Upper lobe of left lung (tissue), 6 donors: ENCODE measurements around the gene LRRC61. TPM values are rescaled to one million over a fixed set of nuclear protein-coding genes. Genes with fewer than 3 reads are reported as not detected.
"Not testable (repeated sequence)": the region's sequence is repeated elsewhere in the genome, so short reads cannot be mapped to it uniquely, and the experiment has no call there.

Experiments used
- ATAC-seq, 2 donors: fragments of 200-7000 bp; cut with Tn5 transposase; one replicate each; pipeline ENCODE4 v1.9.1; 2022; ENCODE audit warnings: mild to moderate bottlenecking in 2 of 2, moderate library complexity in 2 of 2; ENCODE audit not compliant: low FRiP score in 2 of 2
- DNase-seq, 2 donors: peaks; one replicate each; pipeline ENCODE4 v3.0.0-alpha.2; 2019 to 2020
- H3K27ac ChIP-seq, 4 donors: fragments of 200-600 bp; sonication (generic); one replicate each; pipeline ENCODE4 v1.5.1; 2016 to 2019
- H3K27me3 ChIP-seq, 4 donors: fragments of 200-600 bp; sonication (generic); one replicate each; pipeline ENCODE4 v1.5.1; 2017 to 2019
- H3K36me3 ChIP-seq, 4 donors: fragments of 200-600 bp; sonication (generic); one replicate each; pipeline ENCODE4 v1.5.1; 2016 to 2019
- H3K4me1 ChIP-seq, 4 donors: fragments of 200-600 bp; sonication (generic); one replicate each; pipeline ENCODE4 v1.5.1; 2018 to 2019
- H3K4me3 ChIP-seq, 4 donors: fragments of 200-600 bp; sonication (generic); one replicate each; pipeline ENCODE4 v1.5.1; 2017 to 2019; ENCODE audit warnings: mild to moderate bottlenecking in 2 of 4, moderate library complexity in 1 of 4
- H3K9me3 ChIP-seq, 4 donors: fragments of 200-600 bp; sonication (generic); one replicate each; pipeline ENCODE4 v1.5.1; 2018 to 2019
- EP300 ChIP-seq, 4 donors: sonication (generic); formaldehyde crosslinking; IDR thresholded peaks; one replicate each; pipeline ENCODE4 v1.5.1; 2017; ENCODE audit warnings: antibody characterized with exemption in 4 of 4, control low read depth in 2 of 4
- POLR2A ChIP-seq, 4 donors: fragments of 450-650 bp; IDR thresholded peaks; one replicate each; pipeline ENCODE4 v1.5.1; 2016 to 2017; ENCODE audit warnings: antibody characterized with exemption in 4 of 4, mild to moderate bottlenecking in 2 of 4
- POLR2AphosphoS5 ChIP-seq, 2 donors: sonication (generic); formaldehyde crosslinking; IDR thresholded peaks; one replicate each; pipeline ENCODE4 v1.5.1; 2017; ENCODE audit warnings: antibody characterized with exemption in 2 of 2
- WGBS, 2 donors: methylation state at CpG; one replicate each; pipeline ENCODE4 v1.1.5; 2017 to 2018; 5-methylcytosine and 5-hydroxymethylcytosine counted together
- total RNA-seq, 6 donors: library from RNA; depleted of rRNA in 4 of 6; stranded (reverse); fragments of >200 nt in 4 of 6; gene quantifications; one replicate each; pipeline versions ENCODE4 v1.1.0 to v1.2.1, GENCODE V29; 2016 to 2021
- TF ChIP-seq, protein P1 (sequence below), 6 experiments: fragments of 450-650 bp in 4 of 6; fragments of 200-600 bp in 2 of 6; sonication (generic) in 2 of 6; IDR thresholded peaks; one replicate each; pipeline ENCODE4 v1.5.1; 2016 to 2019; ENCODE audit warnings: antibody characterized with exemption in 6 of 6
- donor health status: DM: no; HTN: no; CAD: no; lungs with moderate emphysema.
- donor health status: DM: no; HTN: yes; CAD: no; lungs with severe emphysema.

LRRC61 gene
- total RNA-seq, 6 donors from 2014 or later: 15.4 to 31.4 (median 19.2) TPM

DNA sequence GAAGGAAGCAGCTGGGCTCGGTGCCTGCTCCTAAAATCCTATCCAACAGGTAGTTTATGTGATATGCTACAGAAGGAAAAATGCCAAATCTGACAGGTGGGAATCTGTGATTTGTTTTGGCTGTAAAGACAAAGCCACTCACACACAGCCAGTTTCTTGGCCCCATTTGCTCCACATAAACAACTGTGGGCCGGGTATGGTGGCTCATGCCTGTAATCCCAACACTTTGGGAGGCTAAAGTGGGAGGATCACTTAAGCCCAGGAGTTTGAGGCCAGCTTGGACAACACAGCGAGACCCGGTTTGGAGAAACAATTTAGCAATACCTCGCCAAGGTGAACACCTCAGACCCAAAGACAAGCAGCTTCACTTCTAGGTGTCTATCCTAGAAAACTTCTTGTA, 16.8 kb upstream of the LRRC61 start:
- ATAC-seq, DNase-seq: not testable (repeated sequence)
- 78 to 82% methylated on average over 4 to 5 of the region's 5 CpGs for WGBS, 2 donors

DNA sequence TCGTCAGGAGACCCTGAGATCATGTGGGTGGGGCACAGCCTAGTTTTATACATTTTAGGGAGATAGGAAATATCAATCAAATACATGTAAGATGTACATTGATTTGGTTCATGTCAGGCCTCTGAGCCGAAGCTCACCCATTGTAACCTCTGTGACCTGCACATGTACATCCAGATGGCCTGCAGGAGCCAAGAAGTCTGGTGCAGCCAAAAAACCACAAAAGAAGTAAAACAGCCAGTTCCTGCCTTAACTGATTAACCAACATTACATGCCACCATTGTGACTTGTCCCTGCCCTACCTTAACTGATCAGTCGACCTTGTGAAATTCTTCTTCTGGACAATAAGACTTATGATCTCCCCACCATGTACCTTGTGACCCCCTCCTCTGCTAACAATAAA, 16.0 kb upstream of the LRRC61 start:
- TF ChIP-seq, protein P1, sequence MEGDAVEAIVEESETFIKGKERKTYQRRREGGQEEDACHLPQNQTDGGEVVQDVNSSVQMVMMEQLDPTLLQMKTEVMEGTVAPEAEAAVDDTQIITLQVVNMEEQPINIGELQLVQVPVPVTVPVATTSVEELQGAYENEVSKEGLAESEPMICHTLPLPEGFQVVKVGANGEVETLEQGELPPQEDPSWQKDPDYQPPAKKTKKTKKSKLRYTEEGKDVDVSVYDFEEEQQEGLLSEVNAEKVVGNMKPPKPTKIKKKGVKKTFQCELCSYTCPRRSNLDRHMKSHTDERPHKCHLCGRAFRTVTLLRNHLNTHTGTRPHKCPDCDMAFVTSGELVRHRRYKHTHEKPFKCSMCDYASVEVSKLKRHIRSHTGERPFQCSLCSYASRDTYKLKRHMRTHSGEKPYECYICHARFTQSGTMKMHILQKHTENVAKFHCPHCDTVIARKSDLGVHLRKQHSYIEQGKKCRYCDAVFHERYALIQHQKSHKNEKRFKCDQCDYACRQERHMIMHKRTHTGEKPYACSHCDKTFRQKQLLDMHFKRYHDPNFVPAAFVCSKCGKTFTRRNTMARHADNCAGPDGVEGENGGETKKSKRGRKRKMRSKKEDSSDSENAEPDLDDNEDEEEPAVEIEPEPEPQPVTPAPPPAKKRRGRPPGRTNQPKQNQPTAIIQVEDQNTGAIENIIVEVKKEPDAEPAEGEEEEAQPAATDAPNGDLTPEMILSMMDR (IDR thresholded peaks at IDR 0.05): no peak
- TF ChIP-seq EP300 (IDR thresholded peaks at IDR 0.05): no peak
- TF ChIP-seq POLR2AphosphoS5 (IDR thresholded peaks at IDR 0.05): no peak
- no peak for TF ChIP-seq POLR2A (IDR thresholded peaks at IDR 0.05)
- 75 to 76% methylated on average over 3 of the region's 3 CpGs for WGBS, 2 donors
- Histone ChIP-seq H3K27me3 (no peaks in the 10 kb centered on the region), H3K4me3 (no peak overlapping the region), H3K9me3 (no peaks in the 10 kb centered on the region), H3K4me1 (peaks cover 0 to 5% (median 2%) of the 10 kb centered on the region in 4 donors), H3K36me3 (no peaks in the 10 kb centered on the region), H3K27ac (peak overlapping the region in 1 of 4 donors; percentile 61)
- DNase-seq (no peak), ATAC-seq (no peak)

More for the DNA sequence above, 16.8 kb upstream of the LRRC61 start:
- H3K36me3 ChIP-seq, H3K4me3 ChIP-seq, H3K9me3 ChIP-seq, H3K4me1 ChIP-seq, H3K27ac ChIP-seq, H3K27me3 ChIP-seq: not testable (repeated sequence)

DNA sequence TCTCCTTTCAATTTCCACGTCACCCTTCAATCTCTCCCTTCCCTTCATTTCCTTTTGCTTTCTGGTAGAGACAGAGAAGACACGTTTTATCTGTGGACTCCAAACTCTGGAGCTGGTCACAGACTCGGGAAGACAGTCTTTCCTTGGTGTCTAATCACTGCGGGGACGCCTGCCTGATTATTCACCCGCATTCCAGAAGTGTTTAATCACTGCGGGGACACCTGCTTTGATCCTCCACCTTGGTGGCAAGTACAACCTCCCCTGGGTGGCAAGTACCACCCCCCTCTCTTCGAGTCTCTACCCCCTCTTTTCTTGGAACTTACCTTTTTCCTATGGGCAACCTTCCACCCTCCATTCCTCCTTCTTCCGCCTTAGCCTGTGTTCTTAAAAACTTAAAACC, 15.3 kb upstream of the LRRC61 start:
- Histone ChIP-seq H3K27ac (peak overlapping the region; percentile 37 to 69 (median 55)), H3K4me3 (peak overlapping the region in 3 of 4 donors; percentile 15 to 32 (median 25)), H3K4me1 (peaks cover 0 to 5% (median 2%) of the 10 kb centered on the region in 4 donors), H3K9me3 (no peaks in the 10 kb centered on the region), H3K27me3 (no peaks in the 10 kb centered on the region), H3K36me3 (no peaks in the 10 kb centered on the region)
- ATAC-seq (peak in 1 of 2 donors; percentile 5), DNase-seq (no peak)
- WGBS, 2 donors: 69 to 72% methylated on average over 9 of the region's 9 CpGs
- TF ChIP-seq, protein P1 (IDR thresholded peaks at IDR 0.05): no peak
- TF ChIP-seq POLR2A (IDR thresholded peaks at IDR 0.05) (no peak), POLR2AphosphoS5 (IDR thresholded peaks at IDR 0.05) (no peak), EP300 (IDR thresholded peaks at IDR 0.05) (no peak)

DNA sequence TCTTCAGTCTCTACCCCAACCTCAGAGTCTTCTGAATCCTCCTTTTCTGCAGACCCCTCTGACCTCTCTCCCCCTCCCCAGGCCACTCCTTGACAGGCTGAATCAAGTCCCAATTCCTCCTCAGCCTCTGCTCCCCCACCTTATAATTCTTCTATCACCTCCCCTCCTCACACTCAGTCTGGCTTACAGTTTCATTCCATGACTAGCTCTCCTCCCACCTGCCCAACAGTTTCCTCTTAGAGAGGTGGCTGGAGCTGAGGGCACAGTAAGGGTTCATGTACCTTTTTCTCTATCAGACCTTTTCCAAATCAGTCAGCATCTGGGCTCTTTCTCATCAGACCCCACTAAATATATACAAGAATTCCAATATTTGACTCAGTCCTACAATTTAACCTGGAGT, 14.6 kb upstream of the LRRC61 start:
- DNase-seq: no peak
- Histone ChIP-seq H3K27ac (peak overlapping the region in 3 of 4 donors; percentile 49 to 69 (median 61)), H3K9me3 (no peaks in the 10 kb centered on the region), H3K36me3 (no peaks in the 10 kb centered on the region), H3K4me1 (peaks cover 0 to 5% (median 2%) of the 10 kb centered on the region in 4 donors), H3K4me3 (peak overlapping the region in 3 of 4 donors; percentile 15 to 32 (median 25)), H3K27me3 (no peaks in the 10 kb centered on the region)
- ATAC-seq: no peak
- TF ChIP-seq POLR2A (IDR thresholded peaks at IDR 0.05) (no peak), POLR2AphosphoS5 (IDR thresholded peaks at IDR 0.05) (no peak), EP300 (IDR thresholded peaks at IDR 0.05) (no peak)
- TF ChIP-seq, protein P1 (IDR thresholded peaks at IDR 0.05): no peak

DNA sequence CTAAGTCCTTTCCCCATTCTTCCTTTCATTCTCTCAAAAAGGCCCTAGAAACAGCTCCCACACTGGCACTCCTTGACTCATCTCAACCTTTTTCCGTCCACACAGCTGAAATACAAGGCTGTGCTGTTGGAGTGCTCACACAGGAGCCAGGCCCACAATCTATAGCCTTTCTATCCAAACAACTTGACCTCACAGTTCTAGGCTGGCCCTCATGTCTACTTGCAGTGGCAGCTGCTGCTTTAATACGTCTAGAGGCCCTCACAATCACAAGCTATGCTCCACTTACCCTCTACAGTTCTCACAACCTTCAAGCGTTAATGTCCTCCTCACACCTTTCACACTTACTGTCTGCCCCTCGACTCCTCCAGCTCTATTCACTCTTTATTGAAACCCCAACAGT, 12.0 kb upstream of the LRRC61 start:
- Histone ChIP-seq H3K4me1 (no peaks in the 10 kb centered on the region), H3K9me3 (no peaks in the 10 kb centered on the region), H3K4me3 (no peak overlapping the region), H3K27ac (no peak overlapping the region), H3K27me3 (no peaks in the 10 kb centered on the region), H3K36me3 (no peaks in the 10 kb centered on the region)
- ATAC-seq (no peak), DNase-seq (no peak)
- TF ChIP-seq POLR2AphosphoS5 (IDR thresholded peaks at IDR 0.05): no peak
- TF ChIP-seq POLR2A (IDR thresholded peaks at IDR 0.05): no peak
- TF ChIP-seq, protein P1 (IDR thresholded peaks at IDR 0.05): no peak
- no peak for TF ChIP-seq EP300 (IDR thresholded peaks at IDR 0.05)
- 90 to 96% methylated on average over 4 of the region's 4 CpGs for WGBS, 2 donors
